T-cell (primary cell): Measurements from ENCODE around the gene ZC3H11A. TPM values are rescaled to one million over a fixed set of nuclear protein-coding genes. Genes with fewer than 3 reads are reported as not detected.

Source experiments
- ATAC-seq, 4 experiments: fragments of 200-7000 bp in 3 of 4; fragments of 150-1000 bp in 1 of 4; cut with Tn5 transposase; replicated peaks in 1 of 4; 1 replicate in 3 of 4; 2 replicates in 1 of 4; pipeline ENCODE4 v1.10.0; 2021; ENCODE audit warnings: moderate library complexity in 3 of 4, mild to moderate bottlenecking in 2 of 4, moderate number of reproducible peaks in 1 of 4
- CTCF ChIA-PET, 2 donors: fragments of 300-600 bp; sonication (Branson Sonifier 250); formaldehyde crosslinking; loops; one replicate each; lab custom pipeline; 2022; ENCODE audit warnings: antibody characterized with exemption in 2 of 2; lab: Charles Lee
- POLR2A ChIA-PET, 2 donors: fragments of 300-600 bp; sonication (Branson Sonifier 250); formaldehyde crosslinking; loops; one replicate each; lab custom pipeline; 2022; ENCODE audit warnings: antibody characterized with exemption in 2 of 2; lab: Charles Lee
- DNase-seq, 35 experiments: peaks; one replicate each; pipeline versions ENCODE4 v3.0.0 to v3.0.0-alpha.2; 2013 to 2023
- H3K27ac ChIP-seq: one replicate; pipeline ENCODE4 v1.5.1; 2013; ENCODE audit warnings: low read length
- H3K27me3 ChIP-seq, 2 experiments: replicated peaks in 1 of 2; 1 replicate in 1 of 2; 2 replicates in 1 of 2; pipeline versions ENCODE4 v1.6.1 to v1.7.0; 2013; ENCODE audit warnings: low read length in 1 of 2, mixed read lengths in 1 of 2; ENCODE audit not compliant: control insufficient read depth in 2 of 2, insufficient read depth in 2 of 2; ENCODE audit errors: extremely low read depth in 1 of 2
- H3K36me3 ChIP-seq, 2 donors: 1 replicate in 1 of 2; 2 replicates in 1 of 2; pipeline versions ENCODE4 v1.6.1 to v1.7.0; 2013; ENCODE audit warnings: low read length in 1 of 2; ENCODE audit not compliant: control insufficient read depth in 2 of 2, insufficient read depth in 1 of 2; ENCODE audit errors: extremely low read depth in 1 of 2
- H3K4me1 ChIP-seq, 2 experiments: 1 replicate in 1 of 2; 2 replicates in 1 of 2; pipeline versions ENCODE4 v1.6.1 to v1.7.0; 2013; ENCODE audit warnings: low read length in 2 of 2, mixed read lengths in 1 of 2; ENCODE audit not compliant: insufficient read depth in 2 of 2, control insufficient read depth in 1 of 2; ENCODE audit errors: extremely low read depth in 1 of 2
- H3K4me3 ChIP-seq, 2 donors: 1 replicate in 1 of 2; 2 replicates in 1 of 2; pipeline versions ENCODE4 v1.5.1 to v1.7.0; 2013; ENCODE audit warnings: mild to moderate bottlenecking in 2 of 2, low read length in 1 of 2, moderate library complexity in 1 of 2; ENCODE audit not compliant: control insufficient read depth in 1 of 2; ENCODE audit errors: extremely low read depth in 1 of 2
- H3K9me3 ChIP-seq: 2 replicates; pipeline ENCODE4 v1.7.0; 2013
- H3K27ac Mint-ChIP-seq, 2 donors: one replicate each; pipeline ENCODE4 v1.8.0; 2020 to 2021; ENCODE audit warnings: mild to moderate bottlenecking in 2 of 2, mixed read lengths in 2 of 2
- H3K27me3 Mint-ChIP-seq, 2 donors: one replicate each; pipeline ENCODE4 v1.8.0; 2021 to 2022; ENCODE audit warnings: mixed read lengths in 2 of 2
- H3K36me3 Mint-ChIP-seq: one replicate; pipeline ENCODE4 v1.8.0; 2021; ENCODE audit warnings: mixed read lengths
- H3K4me1 Mint-ChIP-seq, 3 donors: one replicate each; pipeline ENCODE4 v1.8.0; 2020 to 2022; ENCODE audit warnings: mixed read lengths in 3 of 3, mild to moderate bottlenecking in 1 of 3
- H3K4me3 Mint-ChIP-seq, 3 donors: one replicate each; pipeline ENCODE4 v1.8.0; 2020 to 2022; ENCODE audit warnings: mild to moderate bottlenecking in 3 of 3, mixed read lengths in 3 of 3, moderate library complexity in 3 of 3
- H3K9me3 Mint-ChIP-seq, 3 donors: one replicate each; pipeline ENCODE4 v1.8.0; 2020 to 2022; ENCODE audit warnings: mixed read lengths in 3 of 3
- WGBS: methylation state at CpG from one replicate; pipeline ENCODE4 v1.1.5; 2013; ENCODE audit warnings: missing lambda C conversion rate; ENCODE audit not compliant: insufficient coverage; 5-methylcytosine and 5-hydroxymethylcytosine counted together
- total RNA-seq, 35 experiments: library from RNA in 6 of 35; stranded (reverse) in 6 of 35; fragments of 120-200 nt in 1 of 35; gene quantifications; one replicate each; pipeline versions ENCODE4 v1.2.1 to v1.2.4 and lab custom pipeline; 2013 to 2026

Gene ZC3H11A
- total RNA-seq, 5 donors from 2014 or later (not counting 1 experiment from before 2014, with no cell fraction given): 85.6 to 111 (median 95.8) TPM

DNA sequence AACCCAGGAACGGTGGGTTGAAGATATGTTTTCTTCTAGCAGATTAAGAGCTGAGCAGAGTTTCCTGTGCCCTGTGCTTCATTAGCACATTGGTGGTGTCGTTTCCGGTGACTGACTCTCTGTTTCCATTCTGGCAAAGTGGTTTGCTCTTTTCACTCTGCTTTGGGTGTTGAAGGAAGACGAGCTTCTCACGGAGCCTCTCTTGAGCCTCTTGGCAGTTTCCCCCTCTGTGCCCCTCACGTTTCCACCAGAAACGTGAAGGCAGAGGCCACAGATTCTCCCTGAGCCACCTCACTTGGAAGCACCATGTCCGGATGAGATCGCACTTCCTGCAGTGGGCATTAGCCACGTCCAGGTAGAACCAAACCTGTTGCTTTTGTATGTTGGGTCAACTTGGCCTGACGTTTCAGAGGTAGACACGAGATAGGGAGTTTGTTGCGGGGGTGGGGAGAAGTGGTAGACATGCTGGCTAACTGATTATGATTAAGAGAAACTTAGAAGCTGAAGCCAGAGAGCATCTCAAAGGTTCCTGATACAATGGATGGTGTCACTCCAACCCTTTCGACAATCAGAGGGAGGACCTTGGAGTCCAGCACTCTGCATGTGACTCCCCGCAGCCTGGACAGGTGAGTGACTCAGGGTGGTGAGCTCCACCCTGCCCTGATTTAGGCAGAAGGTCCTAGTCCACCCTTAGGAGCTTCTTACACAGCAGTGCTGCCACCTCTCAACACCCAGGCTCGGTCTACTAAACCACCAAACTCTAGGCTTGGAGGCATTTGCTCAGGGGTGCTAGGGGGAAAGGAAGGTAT is 30.2 kb upstream of the ZC3H11A start, which contains the start of gene LAX1:
Gene LAX1 (plus strand): TSS at position 155 of the 809 bp plus-strand sequence. CDS start 383 bp downstream, at position 538.
- CTCF ChIA-PET: interaction anchor here in 1 of 2 donors (0.5 to 1.5 kb wide), 10 partner anchors 21 to 498 kb away, joined by 3 to 8 read pairs (median 3); partner anchors contain the start of gene ATP2B4
- POLR2A ChIA-PET: interaction anchor here (0.7 to 1.1 kb wide), 11 partner anchors 9 to 252 kb away, joined by 3 to 7 read pairs (median 3); partner anchors contain the start of gene ATP2B4 (in 1 of the 2)
- peaks cover 18 to 62% of the 10 kb centered on the region in 2 experiments for H3K4me1 ChIP-seq
- H3K36me3 Mint-ChIP-seq: peaks cover 9% of the 10 kb centered on the region
- H3K4me3 ChIP-seq: peak within 1 kb of the TSS; percentile 64 to 68
- no peaks in the 10 kb centered on the region for H3K27me3 ChIP-seq
- 5% methylated on average over 10 of the region's 16 CpGs for WGBS
- H3K4me3 Mint-ChIP-seq: peak within 1 kb of the TSS; percentile 95 to 97 (median 95)
- DNase-seq: peak; percentile 47 to 88 (median 75)
- H3K4me1 Mint-ChIP-seq: peaks cover 54 to 72% (median 62%) of the 10 kb centered on the region in 3 donors
- no peaks in the 10 kb centered on the region for H3K9me3 Mint-ChIP-seq
- H3K36me3 ChIP-seq: peaks cover 0 to 13% of the 10 kb centered on the region in 2 donors
- H3K9me3 ChIP-seq: no peaks in the 10 kb centered on the region
- peak within 1 kb of the TSS; percentile 98 to 99 for H3K27ac Mint-ChIP-seq
- peak; percentile 92 to 94 (median 93) for ATAC-seq
- no peaks in the 10 kb centered on the region for H3K27me3 Mint-ChIP-seq
- H3K27ac ChIP-seq: peak within 1 kb of the TSS; percentile 87

DNA sequence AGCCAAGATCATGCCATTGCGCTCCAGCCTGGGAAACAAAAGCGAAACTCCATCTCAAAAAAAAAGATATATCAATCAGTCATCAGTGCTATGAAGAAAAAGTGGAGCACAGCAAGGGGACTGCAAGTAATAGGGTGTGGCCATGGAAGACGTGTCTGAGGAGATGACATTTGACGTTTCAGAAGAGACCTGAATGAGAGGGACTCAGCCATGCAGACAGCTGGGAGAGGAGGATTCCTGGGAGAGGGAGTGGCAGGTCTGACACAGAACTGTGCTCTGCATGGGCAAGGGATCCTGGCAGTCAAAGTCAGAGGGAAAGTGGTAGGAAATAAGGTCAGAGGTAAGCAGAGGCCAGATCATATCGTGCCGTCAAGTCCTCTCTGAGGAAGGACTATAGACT is 27.2 kb upstream of the ZC3H11A start:
- H3K27ac Mint-ChIP-seq: peak overlapping the region; percentile 87 to 92
- H3K9me3 ChIP-seq: no peaks in the 10 kb centered on the region
- ChIA-PET POLR2A (no interaction called here), CTCF (no interaction called here)
- H3K27ac ChIP-seq: peak overlapping the region; percentile 55
- H3K27me3 Mint-ChIP-seq: no peaks in the 10 kb centered on the region
- H3K4me1 ChIP-seq: peaks cover 18 to 48% of the 10 kb centered on the region in 2 experiments
- H3K4me1 Mint-ChIP-seq: peaks cover 50 to 67% (median 60%) of the 10 kb centered on the region in 3 donors
- H3K36me3 Mint-ChIP-seq: peaks cover 30% of the 10 kb centered on the region
- WGBS: 77% methylated on average over 4 of the region's 6 CpGs
- peak overlapping the region; percentile 7 to 62 (median 29) for H3K4me3 Mint-ChIP-seq
- ATAC-seq: no peak
- no peaks in the 10 kb centered on the region for H3K9me3 Mint-ChIP-seq
- H3K36me3 ChIP-seq: peaks cover 4 to 39% of the 10 kb centered on the region in 2 donors
- no peak overlapping the region for H3K4me3 ChIP-seq
- no peak for DNase-seq
- H3K27me3 ChIP-seq: no peaks in the 10 kb centered on the region

DNA sequence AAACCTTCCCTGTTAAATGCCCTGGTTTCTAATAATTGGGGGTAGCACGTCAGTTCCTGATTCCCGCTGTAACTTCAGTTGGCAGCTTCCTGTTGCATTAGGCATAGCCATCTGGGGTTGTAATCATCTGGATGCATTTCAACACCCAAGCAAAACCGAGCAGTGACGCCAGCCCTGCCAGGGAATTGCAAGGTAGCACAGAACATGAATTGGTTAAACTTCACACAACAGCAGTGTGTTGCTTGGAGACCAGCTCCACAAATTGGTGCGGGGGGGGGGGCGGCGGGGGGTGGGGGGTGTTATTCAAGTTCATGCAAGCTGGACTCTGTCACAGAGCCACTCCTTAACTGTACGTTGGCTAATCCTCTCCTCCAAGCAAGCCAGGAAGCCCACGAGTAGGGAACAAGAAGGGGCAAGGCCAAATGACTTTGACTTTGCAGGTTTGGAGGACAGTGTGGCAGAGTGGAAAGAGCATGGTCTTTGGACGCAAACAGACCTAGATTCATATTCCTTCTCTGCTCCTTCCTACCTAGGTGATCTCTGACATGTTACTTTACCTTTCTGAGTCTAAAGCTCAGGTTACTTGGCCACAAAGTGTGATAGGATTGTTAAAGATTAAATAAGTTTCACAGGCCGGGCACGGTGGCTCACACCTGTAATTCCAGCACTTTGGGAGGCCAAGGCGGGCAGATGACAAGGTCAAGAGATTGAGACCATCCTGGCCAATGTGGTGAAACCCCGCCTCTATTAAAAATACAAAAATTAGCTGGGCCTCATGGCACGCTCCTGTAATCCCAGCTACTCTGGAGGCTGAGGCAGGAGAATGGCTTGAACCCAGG is 25.7 kb upstream of the ZC3H11A start:
- H3K4me1 Mint-ChIP-seq: peaks cover 37 to 53% (median 46%) of the 10 kb centered on the region in 3 donors
- POLR2A ChIA-PET: interaction anchor here (0.6 kb wide), 2 partner anchors 100 to 449 kb away, joined by 3 to 9 read pairs; no protein-coding TSS in a partner anchor
- no peaks in the 10 kb centered on the region for H3K9me3 Mint-ChIP-seq
- CTCF ChIA-PET: interaction anchor here in 1 of 2 donors (0.6 kb wide), 1 partner anchor 404 kb away, joined by 4 read pairs; no protein-coding TSS in a partner anchor
- WGBS: 86% methylated on average over 8 of the region's 15 CpGs
- H3K27me3 Mint-ChIP-seq: no peaks in the 10 kb centered on the region
- H3K27ac Mint-ChIP-seq: peak overlapping the region; percentile 71 to 92
- H3K36me3 ChIP-seq: peaks cover 4 to 54% of the 10 kb centered on the region in 2 donors
- DNase-seq: peak in 10 of 35 experiments; percentile 8 to 44 (median 16)
- H3K36me3 Mint-ChIP-seq: peaks cover 41% of the 10 kb centered on the region
- no peak overlapping the region for H3K4me3 ChIP-seq
- H3K9me3 ChIP-seq: no peaks in the 10 kb centered on the region
- no peaks in the 10 kb centered on the region for H3K27me3 ChIP-seq
- peaks cover 5 to 34% of the 10 kb centered on the region in 2 experiments for H3K4me1 ChIP-seq
- peak overlapping the region in 1 of 3 donors; percentile 62 for H3K4me3 Mint-ChIP-seq
- no peak for ATAC-seq
- no peak overlapping the region for H3K27ac ChIP-seq

DNA sequence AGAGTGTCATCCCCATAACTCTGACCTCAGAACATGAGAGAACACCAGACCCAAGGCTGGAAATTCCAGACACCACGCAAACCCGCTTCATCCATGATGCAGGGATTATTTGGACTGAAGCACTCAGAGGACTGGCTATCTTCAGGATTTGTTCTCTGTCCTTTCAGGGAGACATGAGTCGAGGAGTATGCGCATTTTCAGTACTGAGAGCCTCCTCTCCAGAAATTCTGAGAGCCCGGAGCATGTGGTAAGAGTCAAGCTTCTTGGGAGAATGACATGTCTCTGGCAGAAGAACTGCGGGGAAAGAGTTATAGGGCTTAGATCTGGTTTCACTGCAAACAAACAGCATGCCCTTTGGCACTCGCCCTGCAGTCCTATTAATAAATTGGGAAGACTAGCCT is 23.5 kb upstream of the ZC3H11A start:
- Mint-ChIP-seq H3K4me3 (no peak overlapping the region), H3K4me1 (peaks cover 29 to 44% (median 34%) of the 10 kb centered on the region in 3 donors), H3K36me3 (peaks cover 58% of the 10 kb centered on the region), H3K27ac (peak overlapping the region in 1 of 2 donors; percentile 39), H3K9me3 (no peaks in the 10 kb centered on the region), H3K27me3 (no peaks in the 10 kb centered on the region)
- Histone ChIP-seq H3K4me3 (no peak overlapping the region), H3K27me3 (no peaks in the 10 kb centered on the region), H3K9me3 (no peaks in the 10 kb centered on the region), H3K4me1 (peaks cover 0 to 27% of the 10 kb centered on the region in 2 experiments), H3K36me3 (peaks cover 4 to 65% of the 10 kb centered on the region in 2 donors), H3K27ac (no peak overlapping the region)
- 98% methylated on average over 4 of the region's 7 CpGs for WGBS
- ChIA-PET CTCF (interaction anchor here in 1 of 2 donors (0.6 kb wide), 2 partner anchors 268 to 504 kb away, joined by 3 read pairs; no protein-coding TSS in a partner anchor), POLR2A (no interaction called here)
- no peak for ATAC-seq
- no peak for DNase-seq

DNA sequence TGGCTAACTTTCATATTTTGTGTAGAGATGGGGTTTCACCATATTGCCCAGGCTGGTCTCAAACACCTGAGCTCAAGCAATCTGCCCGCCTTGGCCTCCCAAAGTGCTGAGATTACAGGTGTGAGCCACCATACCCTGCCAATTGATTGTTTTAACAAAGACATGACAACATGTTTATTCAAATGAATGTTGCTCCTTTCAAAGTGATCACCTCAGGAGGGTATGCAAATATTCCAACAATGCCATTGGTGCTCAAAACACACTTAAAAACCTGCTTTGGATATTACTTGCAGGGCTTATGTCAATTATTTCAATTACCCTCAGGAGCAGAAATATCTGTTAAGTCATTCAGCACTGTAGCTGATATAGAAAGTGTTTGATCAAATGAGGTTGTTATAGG is 22.6 kb upstream of the ZC3H11A start:
- H3K4me3 ChIP-seq: no peak overlapping the region
- H3K4me1 ChIP-seq: peaks cover 0 to 18% of the 10 kb centered on the region in 2 experiments
- POLR2A ChIA-PET: interaction anchor here in 1 of 2 donors (0.6 kb wide), 1 partner anchor 91 kb away, joined by 4 read pairs; no protein-coding TSS in a partner anchor
- ATAC-seq (no peak), DNase-seq (no peak)
- H3K27ac ChIP-seq: no peak overlapping the region
- peaks cover 60% of the 10 kb centered on the region for H3K36me3 Mint-ChIP-seq
- peak overlapping the region in 1 of 2 donors; percentile 48 for H3K27ac Mint-ChIP-seq
- no peaks in the 10 kb centered on the region for H3K27me3 ChIP-seq
- no peaks in the 10 kb centered on the region for H3K9me3 ChIP-seq
- 100% methylated on average over 1 of the region's 1 CpG for WGBS
- CTCF ChIA-PET: interaction anchor here in 1 of 2 donors (0.6 kb wide), 1 partner anchor 269 kb away, joined by 3 read pairs; no protein-coding TSS in a partner anchor
- peaks cover 23 to 36% (median 30%) of the 10 kb centered on the region in 3 donors for H3K4me1 Mint-ChIP-seq
- no peak overlapping the region for H3K4me3 Mint-ChIP-seq
- H3K36me3 ChIP-seq: peaks cover 4 to 61% of the 10 kb centered on the region in 2 donors
- H3K9me3 Mint-ChIP-seq: no peaks in the 10 kb centered on the region
- H3K27me3 Mint-ChIP-seq: no peaks in the 10 kb centered on the region
